ENCODE measurements around the gene ZSCAN22.

ZSCAN22 gene

DNA sequence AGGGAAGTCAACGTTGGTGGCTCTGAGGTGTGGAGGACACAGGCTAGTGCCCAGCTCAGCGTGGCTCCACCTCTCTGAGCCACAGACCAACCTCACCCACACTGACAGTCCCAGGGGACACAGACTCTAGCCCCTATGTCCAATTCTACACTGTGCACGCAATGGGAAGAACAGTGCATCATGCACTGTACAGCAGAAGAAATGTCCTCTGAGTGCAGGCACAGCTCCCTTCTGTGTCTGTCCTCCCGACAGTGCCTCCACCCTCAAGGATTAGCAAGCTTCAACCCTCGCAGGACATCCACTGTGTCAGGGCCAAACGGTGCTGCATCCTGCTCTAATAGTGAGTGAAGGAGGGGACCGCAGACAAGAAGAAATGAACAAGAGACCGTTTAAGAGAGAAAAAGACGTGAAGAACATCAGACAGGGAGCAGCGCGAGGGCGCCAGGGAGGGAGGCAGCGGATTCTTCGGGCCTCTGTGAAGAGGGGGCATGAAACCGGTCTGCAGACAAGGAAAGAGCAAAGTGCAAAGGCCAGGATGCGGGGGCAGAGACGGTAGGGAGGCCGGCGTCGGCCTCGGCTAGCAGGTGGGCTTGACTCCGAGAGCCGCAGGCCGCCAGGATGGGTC, 53.4 kb downstream of the ZSCAN22 start:
- Histone ChIP-seq H3K79me2 (ENCODE audit: control insufficient read depth, insufficient read depth, low read length) (no peaks in the 10 kb centered on the region), H3K4me1 (ENCODE audit: control insufficient read depth, low read depth, low read length) (no peaks in the 10 kb centered on the region), H2AK5ac (ENCODE audit: low read length) (no peak overlapping the region), H2BK15ac (replicated peaks; ENCODE audit: low read depth) (no peak overlapping the region), H3K56ac (ENCODE audit: low read length) (peak overlapping the region; percentile 91), H3K36me3 (ENCODE audit: control insufficient read depth, insufficient read depth, low read length) (no peaks in the 10 kb centered on the region), H3K4ac (ENCODE audit: low read depth, low read length) (no peak overlapping the region), H3K4me3 (ENCODE audit: low read length) (peak overlapping the region; percentile 38), H3K23ac (ENCODE audit: low read length) (no peak overlapping the region), H4K8ac (ENCODE audit: low read depth, low read length) (no peak overlapping the region), H4K5ac (ENCODE audit: low read length) (no peak overlapping the region), H3K18ac (ENCODE audit: low read length) (no peak overlapping the region), H3K79me1 (ENCODE audit: low read length) (peaks cover 4% of the 10 kb centered on the region), H3K4me2 (ENCODE audit: low read length) (peak overlapping the region; percentile 44), H3K27me3 (ENCODE audit: insufficient read depth, low read length, poor library complexity) (no peaks in the 10 kb centered on the region), H2BK120ac (ENCODE audit: low read depth, low read length) (no peak overlapping the region), H3K27ac (ENCODE audit: low read depth, low read length) (no peak overlapping the region), H2BK5ac (ENCODE audit: low read length) (no peak overlapping the region), H3K9ac (ENCODE audit: low read length) (peak overlapping the region; percentile 71)
- no peak for DNase-seq
- no CpG with 5 or more reads among the region's 24 CpGs for WGBS (ENCODE audit: extremely low coverage, insufficient coverage, low lambda C conversion rate)

DNA sequence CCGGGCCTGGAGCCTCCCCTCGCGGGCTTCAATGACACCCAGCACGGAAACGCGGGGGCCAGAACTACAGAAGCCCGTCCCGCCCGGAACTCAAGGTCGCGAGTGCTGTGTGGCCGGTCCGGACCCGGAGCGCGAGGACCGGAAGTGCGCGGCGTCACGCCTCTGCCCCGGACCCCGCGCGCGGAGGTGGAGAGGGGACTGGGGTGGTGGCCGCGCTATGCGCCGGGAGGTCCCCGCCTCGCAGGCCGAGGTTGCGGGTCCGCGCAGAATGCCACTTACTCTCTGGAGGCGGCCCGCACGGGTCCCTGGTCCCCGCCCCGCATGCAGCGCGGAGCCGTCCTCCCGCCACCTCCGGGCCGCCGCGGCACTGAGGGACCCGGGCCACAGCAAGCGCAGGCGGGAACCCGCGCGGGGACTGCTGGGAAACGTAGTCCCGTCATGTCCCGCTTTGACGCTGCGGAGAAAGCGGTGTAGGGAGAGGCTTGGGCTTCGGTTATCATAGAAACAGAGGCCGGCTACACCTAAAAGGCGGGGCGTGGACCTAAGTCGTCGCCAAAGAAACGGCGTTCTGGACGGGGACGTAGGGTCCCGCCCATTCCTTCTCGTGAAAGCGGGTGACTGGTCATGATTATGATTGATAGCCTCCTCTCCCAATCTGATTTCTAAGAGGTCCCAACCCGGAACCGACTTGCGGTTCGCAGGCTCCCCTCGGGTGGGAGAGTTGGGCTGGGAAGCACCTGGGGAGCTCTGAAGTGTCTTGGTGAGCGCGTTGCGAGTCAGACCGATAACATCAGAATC, 54.1 kb downstream of the ZSCAN22 start, which contains the start of gene ZNF837:
Gene ZNF837 (minus strand): TSS at position 369 of the 798 bp plus-strand sequence. CDS start 11,698 bp downstream, outside the sequence.
- Histone ChIP-seq H2AK5ac (ENCODE audit: low read length) (no peak within 1 kb of the TSS), H3K27me3 (ENCODE audit: insufficient read depth, low read length, poor library complexity) (no peaks in the 10 kb centered on the region), H2BK5ac (ENCODE audit: low read length) (no peak within 1 kb of the TSS), H2BK15ac (replicated peaks; ENCODE audit: low read depth) (no peak within 1 kb of the TSS), H3K36me3 (ENCODE audit: control insufficient read depth, insufficient read depth, low read length) (no peaks in the 10 kb centered on the region), H4K8ac (ENCODE audit: low read depth, low read length) (no peak within 1 kb of the TSS), H3K4me3 (ENCODE audit: low read length) (peak within 1 kb of the TSS; percentile 77), H3K4me2 (ENCODE audit: low read length) (peak within 1 kb of the TSS; percentile 84), H3K27ac (ENCODE audit: low read depth, low read length) (peak within 1 kb of the TSS; percentile 68), H4K5ac (ENCODE audit: low read length) (no peak within 1 kb of the TSS), H3K4ac (ENCODE audit: low read depth, low read length) (peak within 1 kb of the TSS; percentile 49), H3K79me2 (ENCODE audit: control insufficient read depth, insufficient read depth, low read length) (no peaks in the 10 kb centered on the region), H3K18ac (ENCODE audit: low read length) (no peak within 1 kb of the TSS), H3K56ac (ENCODE audit: low read length) (peak within 1 kb of the TSS; percentile 91), H3K4me1 (ENCODE audit: control insufficient read depth, low read depth, low read length) (peaks cover 3% of the 10 kb centered on the region), H3K23ac (ENCODE audit: low read length) (no peak within 1 kb of the TSS), H2BK120ac (ENCODE audit: low read depth, low read length) (no peak within 1 kb of the TSS), H3K79me1 (ENCODE audit: low read length) (peaks cover 4% of the 10 kb centered on the region), H3K9ac (ENCODE audit: low read length) (peak within 1 kb of the TSS; percentile 71)
- no CpG with 5 or more reads among the region's 83 CpGs for WGBS (ENCODE audit: extremely low coverage, insufficient coverage, low lambda C conversion rate)
- peak; percentile 100 for DNase-seq

DNA sequence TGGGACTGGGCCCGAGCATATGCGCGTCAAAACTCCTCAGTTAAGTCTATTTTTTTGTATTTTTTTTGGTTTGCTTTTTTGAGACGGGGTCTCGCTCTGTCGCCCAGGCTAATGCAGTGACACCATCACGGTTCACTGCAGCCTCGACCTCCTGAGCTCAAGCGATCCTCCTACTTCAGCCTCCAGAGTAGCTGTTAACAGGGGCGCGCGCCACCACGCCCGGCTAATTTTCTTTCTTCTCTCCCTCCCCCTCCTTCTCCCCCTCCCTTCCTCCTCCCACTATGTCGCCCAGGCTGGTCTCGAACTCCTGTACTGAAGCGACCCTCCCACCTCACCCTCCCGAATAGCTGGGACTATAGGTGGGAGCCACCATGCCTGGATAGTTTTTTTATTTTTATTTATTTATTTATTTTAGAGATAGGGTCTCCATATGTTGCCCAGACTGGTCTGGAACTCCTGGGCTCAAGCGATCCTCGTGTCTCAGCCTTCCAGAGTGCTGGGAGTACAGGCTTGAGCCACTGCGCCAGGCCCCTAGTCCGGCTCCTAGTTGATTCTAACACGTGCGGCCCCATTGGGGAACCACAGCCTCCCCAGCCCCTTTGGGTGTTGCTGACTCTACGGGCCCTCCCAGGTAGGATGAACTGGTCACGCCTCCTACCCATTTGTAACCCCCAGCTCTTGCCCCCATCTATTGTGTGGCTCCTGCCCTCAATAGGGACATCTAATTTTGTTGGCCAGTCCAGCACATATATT, 54.8 kb downstream of the ZSCAN22 start:
- Histone ChIP-seq H4K8ac (ENCODE audit: low read depth, low read length) (no peak overlapping the region), H3K4ac (ENCODE audit: low read depth, low read length) (no peak overlapping the region), H3K18ac (ENCODE audit: low read length) (no peak overlapping the region), H3K4me2 (ENCODE audit: low read length) (peak overlapping the region; percentile 84), H3K36me3 (ENCODE audit: control insufficient read depth, insufficient read depth, low read length) (no peaks in the 10 kb centered on the region), H2BK15ac (replicated peaks; ENCODE audit: low read depth) (no peak overlapping the region), H3K27ac (ENCODE audit: low read depth, low read length) (no peak overlapping the region), H4K5ac (ENCODE audit: low read length) (no peak overlapping the region), H2AK5ac (ENCODE audit: low read length) (no peak overlapping the region), H3K9ac (ENCODE audit: low read length) (peak overlapping the region; percentile 68), H3K27me3 (ENCODE audit: insufficient read depth, low read length, poor library complexity) (no peaks in the 10 kb centered on the region), H2BK120ac (ENCODE audit: low read depth, low read length) (no peak overlapping the region), H3K4me3 (ENCODE audit: low read length) (peak overlapping the region; percentile 77), H3K79me2 (ENCODE audit: control insufficient read depth, insufficient read depth, low read length) (no peaks in the 10 kb centered on the region), H3K79me1 (ENCODE audit: low read length) (peaks cover 4% of the 10 kb centered on the region), H2BK5ac (ENCODE audit: low read length) (no peak overlapping the region), H3K4me1 (ENCODE audit: control insufficient read depth, low read depth, low read length) (peaks cover 4% of the 10 kb centered on the region), H3K23ac (ENCODE audit: low read length) (no peak overlapping the region), H3K56ac (ENCODE audit: low read length) (peak overlapping the region; percentile 70)
- no CpG with 5 or more reads among the region's 26 CpGs for WGBS (ENCODE audit: extremely low coverage, insufficient coverage, low lambda C conversion rate)
- DNase-seq = no peak

DNA sequence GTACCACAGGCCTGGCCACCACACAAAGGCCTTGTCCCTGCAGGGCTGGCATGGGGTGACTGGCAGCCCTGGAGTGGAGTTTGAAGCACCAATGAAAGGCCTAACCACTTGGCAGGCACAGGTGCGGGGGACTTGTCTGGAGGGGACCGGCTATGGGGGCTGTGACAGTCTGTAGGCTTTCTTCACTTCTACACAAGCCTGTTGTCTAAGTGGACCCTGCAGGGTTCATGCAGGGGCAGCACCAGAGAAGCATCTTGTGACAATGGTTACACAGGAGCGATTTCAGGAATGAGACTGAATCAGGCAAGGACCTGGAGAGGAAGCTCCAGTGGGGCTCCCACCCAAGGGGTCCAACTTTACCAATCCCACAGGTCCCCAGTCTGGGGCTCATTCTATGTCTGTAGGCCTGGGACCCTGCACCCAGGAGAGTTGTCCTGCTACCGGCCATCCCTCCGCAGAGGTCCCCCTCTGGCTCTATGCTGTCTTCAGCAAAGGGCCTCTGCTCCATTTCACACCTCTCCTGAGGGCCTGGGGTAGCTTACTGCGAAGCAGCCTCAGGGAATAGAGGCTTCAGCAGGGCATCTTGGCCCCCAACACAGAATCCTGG, 56.3 kb downstream of the ZSCAN22 start:
- no CpG with 5 or more reads among the region's 6 CpGs for WGBS (ENCODE audit: extremely low coverage, insufficient coverage, low lambda C conversion rate)
- Histone ChIP-seq H3K4me2 (ENCODE audit: low read length) (no peak overlapping the region), H2BK120ac (ENCODE audit: low read depth, low read length) (no peak overlapping the region), H3K4ac (ENCODE audit: low read depth, low read length) (no peak overlapping the region), H3K79me2 (ENCODE audit: control insufficient read depth, insufficient read depth, low read length) (peaks cover 10% of the 10 kb centered on the region), H2BK15ac (replicated peaks; ENCODE audit: low read depth) (no peak overlapping the region), H3K27me3 (ENCODE audit: insufficient read depth, low read length, poor library complexity) (no peaks in the 10 kb centered on the region), H3K4me3 (ENCODE audit: low read length) (no peak overlapping the region), H3K18ac (ENCODE audit: low read length) (no peak overlapping the region), H3K9ac (ENCODE audit: low read length) (no peak overlapping the region), H3K4me1 (ENCODE audit: control insufficient read depth, low read depth, low read length) (peaks cover 5% of the 10 kb centered on the region), H3K36me3 (ENCODE audit: control insufficient read depth, insufficient read depth, low read length) (peaks cover under 1% of the 10 kb centered on the region), H3K56ac (ENCODE audit: low read length) (no peak overlapping the region), H4K8ac (ENCODE audit: low read depth, low read length) (no peak overlapping the region), H2BK5ac (ENCODE audit: low read length) (no peak overlapping the region), H2AK5ac (ENCODE audit: low read length) (no peak overlapping the region), H3K23ac (ENCODE audit: low read length) (no peak overlapping the region), H3K79me1 (ENCODE audit: low read length) (peaks cover 8% of the 10 kb centered on the region), H4K5ac (ENCODE audit: low read length) (no peak overlapping the region), H3K27ac (ENCODE audit: low read depth, low read length) (no peak overlapping the region)
- no peak for DNase-seq

DNA sequence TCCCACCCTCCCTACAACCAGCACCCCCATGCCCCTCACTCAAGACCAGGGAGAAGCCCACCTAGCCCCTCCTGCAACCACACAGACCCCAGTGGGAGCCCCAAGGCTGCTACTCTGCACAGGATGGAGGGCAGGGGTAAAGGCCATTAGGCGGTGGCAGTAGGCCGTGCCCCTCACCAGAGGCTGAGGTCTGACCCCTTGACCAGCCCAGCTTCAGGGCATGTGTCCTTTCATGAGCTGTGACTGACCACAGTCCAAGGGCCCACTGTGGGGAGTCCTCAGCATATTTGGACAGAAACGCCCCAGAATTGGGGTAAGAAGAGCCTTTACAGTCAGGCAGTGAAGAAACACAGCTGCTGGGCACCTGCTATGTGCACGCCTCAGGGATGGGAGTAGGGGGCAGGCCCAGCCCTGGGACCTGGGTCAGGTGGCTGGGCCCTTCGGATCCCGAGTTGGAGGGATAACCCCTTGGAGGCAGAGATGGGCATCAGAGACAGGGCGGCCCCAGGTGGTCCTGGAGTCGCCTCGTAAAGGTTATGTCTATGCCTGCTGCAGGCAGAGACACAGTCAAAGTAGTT, 58.6 kb downstream of the ZSCAN22 start:
- Histone ChIP-seq H3K4me3 (ENCODE audit: low read length) (no peak overlapping the region), H3K9ac (ENCODE audit: low read length) (peak overlapping the region; percentile 92), H3K56ac (ENCODE audit: low read length) (peak overlapping the region; percentile 98), H3K36me3 (ENCODE audit: control insufficient read depth, insufficient read depth, low read length) (peaks cover 6% of the 10 kb centered on the region), H3K79me1 (ENCODE audit: low read length) (peaks cover 8% of the 10 kb centered on the region), H3K4ac (ENCODE audit: low read depth, low read length) (no peak overlapping the region), H2BK5ac (ENCODE audit: low read length) (no peak overlapping the region), H3K4me1 (ENCODE audit: control insufficient read depth, low read depth, low read length) (peaks cover 6% of the 10 kb centered on the region), H3K4me2 (ENCODE audit: low read length) (peak overlapping the region; percentile 49), H3K27me3 (ENCODE audit: insufficient read depth, low read length, poor library complexity) (no peaks in the 10 kb centered on the region), H3K23ac (ENCODE audit: low read length) (no peak overlapping the region), H4K8ac (ENCODE audit: low read depth, low read length) (no peak overlapping the region), H3K79me2 (ENCODE audit: control insufficient read depth, insufficient read depth, low read length) (peaks cover 23% of the 10 kb centered on the region), H3K27ac (ENCODE audit: low read depth, low read length) (no peak overlapping the region), H3K18ac (ENCODE audit: low read length) (no peak overlapping the region), H4K5ac (ENCODE audit: low read length) (peak overlapping the region; percentile 84), H2AK5ac (ENCODE audit: low read length) (no peak overlapping the region), H2BK15ac (replicated peaks; ENCODE audit: low read depth) (no peak overlapping the region), H2BK120ac (ENCODE audit: low read depth, low read length) (no peak overlapping the region)
- no peak for DNase-seq
- no CpG with 5 or more reads among the region's 9 CpGs for WGBS (ENCODE audit: extremely low coverage, insufficient coverage, low lambda C conversion rate)

Measured in mesendoderm (in vitro differentiated cells).